IMR-90 (cell line): Measurements from ENCODE around the gene SSR2. TPM values are rescaled to one million over a fixed set of nuclear protein-coding genes. Genes with fewer than 3 reads are reported as not detected.
A peak's percentile ranks its signal among the peaks of the same experiment; 100 is the strongest.

Experiments used
- ATAC-seq: fragments of 200-7000 bp; cut with Tn5 transposase; 2 replicates; pipeline ENCODE4 v1.9.1; 2020; ENCODE audit warnings: low read depth, mild to moderate bottlenecking, moderate library complexity
- BruUV-seq: library from RNA; stranded (reverse); fragments of 400-500 nt; replicated peaks from 2 replicates; lab custom pipeline; 2021; lab: Mats Ljungman, UMichigan
- CTCF ChIA-PET: fragments of 300-600 bp; formaldehyde crosslinking; extraction: SDS; loops from one replicate; lab custom pipeline; 2021; ENCODE audit warnings: antibody characterized with exemption; lab: Yijun Ruan, JAX
- POLR2A ChIA-PET: fragments of 300-600 bp; sonication (Branson Sonifier 250); formaldehyde crosslinking; loops from one replicate; lab custom pipeline; 2022; ENCODE audit warnings: antibody characterized with exemption; ENCODE audit not compliant: unreplicated experiment; lab: Charles Lee
- DNase-seq: peaks from one replicate; pipeline ENCODE4 v3.0.0; 2013
- H2AFZ ChIP-seq: replicated peaks from 2 replicates; pipeline ENCODE3; 2013; ENCODE audit warnings: low read length, mild to moderate bottlenecking; ENCODE audit not compliant: poor library complexity
- H2AK5ac ChIP-seq: 2 replicates; pipeline ENCODE4 v1.6.1; 2013; ENCODE audit warnings: low read depth, low read length, inconsistent platforms
- H2AK9ac ChIP-seq: replicated peaks from 2 replicates; pipeline ENCODE3; 2013; ENCODE audit warnings: mild to moderate bottlenecking, low read depth, low read length, moderate library complexity; ENCODE audit not compliant: poor library complexity
- H2BK120ac ChIP-seq: 2 replicates; pipeline ENCODE4 v1.6.1; 2013; ENCODE audit warnings: low read depth, low read length, inconsistent platforms
- H2BK15ac ChIP-seq: 3 replicates; pipeline ENCODE4 v1.6.1; 2013; ENCODE audit warnings: low read depth, low read length, inconsistent platforms
- H2BK20ac ChIP-seq: 2 replicates; pipeline ENCODE4 v1.6.1; 2013; ENCODE audit warnings: low read depth, mild to moderate bottlenecking, inconsistent platforms, low read length, moderate library complexity
- H2BK5ac ChIP-seq: 2 replicates; pipeline ENCODE4 v1.6.1; 2013; ENCODE audit warnings: mild to moderate bottlenecking, low read depth, low read length, inconsistent platforms; ENCODE audit not compliant: poor library complexity, severe bottlenecking
- H3K14ac ChIP-seq: replicated peaks from 2 replicates; pipeline ENCODE4 v1.6.1; 2013; ENCODE audit warnings: low read depth, low read length, inconsistent platforms
- H3K18ac ChIP-seq: 2 replicates; pipeline ENCODE4 v1.6.1; 2013; ENCODE audit warnings: low read depth, low read length, control low read depth
- H3K23ac ChIP-seq: 2 replicates; pipeline ENCODE4 v1.6.1; 2013; ENCODE audit warnings: low read depth, low read length, inconsistent platforms
- H3K27ac ChIP-seq: 2 replicates; pipeline ENCODE4 v1.5.1; 2013; ENCODE audit warnings: mild to moderate bottlenecking, control low read depth, low read length; ENCODE audit not compliant: insufficient read depth
- H3K27me3 ChIP-seq: 2 replicates; pipeline ENCODE4 v1.6.1; 2013; ENCODE audit warnings: low read length; ENCODE audit not compliant: control insufficient read depth, insufficient read depth
- H3K36me3 ChIP-seq: 2 replicates; pipeline ENCODE4 v1.6.1; 2013; ENCODE audit warnings: low read length, mixed read lengths; ENCODE audit not compliant: control insufficient read depth, insufficient read depth
- H3K4ac ChIP-seq: 2 replicates; pipeline ENCODE4 v1.6.1; 2013; ENCODE audit warnings: low read depth, low read length, inconsistent platforms
- H3K4me1 ChIP-seq: 2 replicates; pipeline ENCODE4 v1.6.1; 2013; ENCODE audit warnings: low read length, mixed read lengths; ENCODE audit not compliant: control insufficient read depth, insufficient read depth
- H3K4me2 ChIP-seq: 2 replicates; pipeline ENCODE4 v1.6.1; 2013; ENCODE audit warnings: low read depth, mild to moderate bottlenecking, control low read depth, low read length, moderate library complexity
- H3K4me3 ChIP-seq: 2 replicates; pipeline ENCODE4 v1.5.1; 2013; ENCODE audit warnings: low read depth, mild to moderate bottlenecking, control low read depth, low read length, moderate library complexity; ENCODE audit not compliant: insufficient read depth
- H3K56ac ChIP-seq: 2 replicates; pipeline ENCODE4 v1.6.1; 2013; ENCODE audit warnings: low read length, inconsistent platforms; ENCODE audit not compliant: insufficient read depth; ENCODE audit errors: extremely low read depth
- H3K79me1 ChIP-seq, 2 experiments: 2 replicates each; pipeline ENCODE4 v1.6.1; 2013; ENCODE audit warnings: low read length in 2 of 2, inconsistent platforms in 1 of 2, low read depth in 1 of 2
- H3K9ac ChIP-seq: 2 replicates; pipeline ENCODE4 v1.6.1; 2013; ENCODE audit warnings: low read depth, low read length, control low read depth
- H3K9me1 ChIP-seq: 2 replicates; pipeline ENCODE4 v1.6.1; 2013; ENCODE audit warnings: low read length, inconsistent platforms; ENCODE audit not compliant: insufficient read depth
- H3K9me3 ChIP-seq: 2 replicates; pipeline ENCODE4 v1.6.1; 2013; ENCODE audit warnings: low read length; ENCODE audit not compliant: control insufficient read depth, insufficient read depth
- H4K20me1 ChIP-seq: 2 replicates; pipeline ENCODE4 v1.6.1; 2013; ENCODE audit warnings: low read length, inconsistent platforms; ENCODE audit not compliant: insufficient read depth
- H4K5ac ChIP-seq: 2 replicates; pipeline ENCODE4 v1.6.1; 2013; ENCODE audit warnings: mild to moderate bottlenecking, low read depth, low read length, control low read depth
- H4K8ac ChIP-seq, 2 experiments: 2 replicates each; pipeline ENCODE4 v1.6.1; 2013; ENCODE audit warnings: low read depth in 2 of 2, low read length in 2 of 2, control low read depth in 1 of 2, inconsistent platforms in 1 of 2
- H4K91ac ChIP-seq: 2 replicates; pipeline ENCODE4 v1.6.1; 2013; ENCODE audit warnings: low read depth, low read length, inconsistent platforms; ENCODE audit not compliant: insufficient read depth
- BHLHE40 ChIP-seq: fragments of 150-350 bp; IDR thresholded peaks from 2 replicates; pipeline ENCODE4 v1.6.1; 2016; ENCODE audit warnings: mild to moderate bottlenecking, low read depth, low read length
- CEBPB ChIP-seq: IDR thresholded peaks from 2 replicates; pipeline ENCODE4 v1.6.1; 2012; ENCODE audit warnings: low read depth, low read length, improper control_type of control experiment
- CHD1 ChIP-seq: IDR thresholded peaks from 2 replicates; pipeline ENCODE4 v1.6.1; 2012; ENCODE audit warnings: low read depth, low read length, improper control_type of control experiment
- ELK1 ChIP-seq: fragments of 150-350 bp; IDR thresholded peaks from 2 replicates; pipeline ENCODE4 v1.6.1; 2016; ENCODE audit warnings: low read depth, mild to moderate bottlenecking, low read length, moderate library complexity, borderline replicate concordance
- FOS ChIP-seq: fragments of 150-350 bp; IDR thresholded peaks from 2 replicates; pipeline ENCODE4 v1.6.1; 2016; ENCODE audit warnings: low read depth, low read length
- MAZ ChIP-seq: IDR thresholded peaks from 2 replicates; pipeline ENCODE4 v1.6.1; 2012; ENCODE audit warnings: low read depth, mild to moderate bottlenecking, low read length, improper control_type of control experiment, moderate library complexity, borderline replicate concordance
- MXI1 ChIP-seq: IDR thresholded peaks from 2 replicates; pipeline ENCODE4 v1.6.1; 2012; ENCODE audit warnings: low read depth, mild to moderate bottlenecking, low read length, moderate library complexity, borderline replicate concordance
- NFE2L2 ChIP-seq: fragments of 150-350 bp; IDR thresholded peaks from 2 replicates; pipeline ENCODE4 v1.6.1; 2016; ENCODE audit warnings: low read depth, mild to moderate bottlenecking, low read length
- POLR2A ChIP-seq: IDR thresholded peaks from 2 replicates; pipeline ENCODE4 v1.6.1; 2012; ENCODE audit warnings: mild to moderate bottlenecking, low read depth, low read length
- RFX5 ChIP-seq: IDR thresholded peaks from 2 replicates; pipeline ENCODE4 v1.8.0; 2012; ENCODE audit warnings: low read depth, mild to moderate bottlenecking, low read length, moderate library complexity
- WGBS, 2 experiments: methylation state at CpG; one replicate each; pipeline versions ENCODE4 v1.1.5 to v1.1.7; 2013; ENCODE audit warnings: missing lambda C conversion rate in 2 of 2; ENCODE audit not compliant: insufficient read length in 1 of 2; ENCODE audit errors: extremely low coverage in 2 of 2; 5-methylcytosine and 5-hydroxymethylcytosine counted together
- dilution Hi-C: fragments of 300-500 bp; cut with HindIII; formaldehyde crosslinking; loops from one replicate; pipeline ENCODE4 v1.14.3; 2018; ENCODE audit warnings: low sequenced_read_pairs; ENCODE audit not compliant: unreplicated experiment
- in situ Hi-C: fragments of 300-500 bp; cut with MboI; formaldehyde crosslinking; loops from 3 replicates; pipeline ENCODE4 v1.14.3; 2019; ENCODE audit warnings: low sequenced_read_pairs, inconsistent platforms, mixed read lengths
- intact Hi-C: fragments of 100-400 bp; cut with micrococcal nuclease; formaldehyde crosslinking; loops from 2 replicates; pipeline ENCODE4 v1.10.0; 2022
- polyA plus RNA-seq, 3 experiments: library from polyadenylated mRNA; depleted of rRNA; stranded (reverse); fragments of >200 nt; gene quantifications; 2 replicates each; pipeline ENCODE4 v1.2.3, GENCODE V29; 2012; ENCODE audit warnings: low replicate concordance in 1 of 3
- total RNA-seq: library from RNA; depleted of rRNA; stranded (reverse); fragments of >200 nt; gene quantifications from 2 replicates; pipeline ENCODE4 v1.2.3, GENCODE V29; 2012
- TF ChIP-seq, protein P1 (sequence below): fragments of 150-350 bp; IDR thresholded peaks from 2 replicates; pipeline ENCODE4 v1.6.1; 2017; ENCODE audit warnings: mild to moderate bottlenecking, antibody characterized with exemption, low read length, low read depth
- TF ChIP-seq, protein P2 (sequence below): conservative IDR thresholded peaks from 2 replicates; pipeline ENCODE4 v1.5.1; 2012; ENCODE audit warnings: mild to moderate bottlenecking, low read depth, low read length, improper control_type of control experiment

Gene SSR2
- total and polyA plus RNA-seq, 2 of the 4 experiments (the other 2 are of a cell fraction), result 553 to 1,264 TPM

- no peak for DNase-seq
- Histone ChIP-seq H3K4me1 (peaks cover 5% of the 10 kb centered on the region), H3K9me1 (peaks cover 2% of the 10 kb centered on the region; the same call in 1 of the 2 replicates), H2BK20ac (no peak overlapping the region), H4K20me1 (no peaks in the 10 kb centered on the region), H3K4ac (no peak overlapping the region), H4K5ac (no peak overlapping the region), H3K9me3 (no peaks in the 10 kb centered on the region), H3K27me3 (no peaks in the 10 kb centered on the region), H3K4me2 (no peak overlapping the region), H2BK5ac (no peak overlapping the region), H3K36me3 (no peaks in the 10 kb centered on the region), H3K79me1 (no peaks in the 10 kb centered on the region), H2AK9ac (peak overlapping the region; percentile 29), H4K91ac (no peak overlapping the region), H3K56ac (no peak overlapping the region), H3K18ac (no peak overlapping the region), H3K4me3 (no peak overlapping the region), H3K27ac (no peak overlapping the region), H2BK15ac (no peak overlapping the region), H3K23ac (no peak overlapping the region), H4K8ac (no peak overlapping the region), H2BK120ac (no peak overlapping the region), H2AK5ac (no peak overlapping the region), H3K14ac (no peak overlapping the region), H3K9ac (no peak overlapping the region), H2AFZ (peak overlapping the region; percentile 65)
- WGBS, 2 experiments, result 65% methylated on average over 10 of the region's 16 CpGs; no CpG with 5 or more reads in 1 of the 2 experiments
- no peak for TF ChIP-seq FOS
- no peak for TF ChIP-seq CHD1
- no peak for TF ChIP-seq ELK1
- no peak for TF ChIP-seq CEBPB
- no peak for TF ChIP-seq POLR2A
- TF ChIP-seq RFX5, result no peak
- TF ChIP-seq, protein P1, sequence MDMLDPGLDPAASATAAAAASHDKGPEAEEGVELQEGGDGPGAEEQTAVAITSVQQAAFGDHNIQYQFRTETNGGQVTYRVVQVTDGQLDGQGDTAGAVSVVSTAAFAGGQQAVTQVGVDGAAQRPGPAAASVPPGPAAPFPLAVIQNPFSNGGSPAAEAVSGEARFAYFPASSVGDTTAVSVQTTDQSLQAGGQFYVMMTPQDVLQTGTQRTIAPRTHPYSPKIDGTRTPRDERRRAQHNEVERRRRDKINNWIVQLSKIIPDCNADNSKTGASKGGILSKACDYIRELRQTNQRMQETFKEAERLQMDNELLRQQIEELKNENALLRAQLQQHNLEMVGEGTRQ, result no peak
- TF ChIP-seq MXI1, result no peak
- no peak for TF ChIP-seq MAZ
- TF ChIP-seq, protein P2, sequence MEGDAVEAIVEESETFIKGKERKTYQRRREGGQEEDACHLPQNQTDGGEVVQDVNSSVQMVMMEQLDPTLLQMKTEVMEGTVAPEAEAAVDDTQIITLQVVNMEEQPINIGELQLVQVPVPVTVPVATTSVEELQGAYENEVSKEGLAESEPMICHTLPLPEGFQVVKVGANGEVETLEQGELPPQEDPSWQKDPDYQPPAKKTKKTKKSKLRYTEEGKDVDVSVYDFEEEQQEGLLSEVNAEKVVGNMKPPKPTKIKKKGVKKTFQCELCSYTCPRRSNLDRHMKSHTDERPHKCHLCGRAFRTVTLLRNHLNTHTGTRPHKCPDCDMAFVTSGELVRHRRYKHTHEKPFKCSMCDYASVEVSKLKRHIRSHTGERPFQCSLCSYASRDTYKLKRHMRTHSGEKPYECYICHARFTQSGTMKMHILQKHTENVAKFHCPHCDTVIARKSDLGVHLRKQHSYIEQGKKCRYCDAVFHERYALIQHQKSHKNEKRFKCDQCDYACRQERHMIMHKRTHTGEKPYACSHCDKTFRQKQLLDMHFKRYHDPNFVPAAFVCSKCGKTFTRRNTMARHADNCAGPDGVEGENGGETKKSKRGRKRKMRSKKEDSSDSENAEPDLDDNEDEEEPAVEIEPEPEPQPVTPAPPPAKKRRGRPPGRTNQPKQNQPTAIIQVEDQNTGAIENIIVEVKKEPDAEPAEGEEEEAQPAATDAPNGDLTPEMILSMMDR, result no peak
- no peak for TF ChIP-seq BHLHE40
- no peak for TF ChIP-seq NFE2L2
- BruUV-seq, result no TSS peak
- intact Hi-C loops, result loop anchor here (1.0 kb wide), 2 partner anchors 40 to 128 kb away; no protein-coding TSS in a partner anchor
- ChIA-PET POLR2A (no interaction called here), CTCF (interaction anchor here (0.6 to 1.3 kb wide), 7 partner anchors 10 to 138 kb away, joined by 3 to 7 read pairs (median 5); no protein-coding TSS in a partner anchor)
- in situ Hi-C loops, result loop anchor here (5.0 kb wide), 1 partner anchor 129 kb away; no protein-coding TSS in a partner anchor
- dilution Hi-C loops, result no loop called here
- no peak for ATAC-seq
Measured at GRCh38 chr1:156065871-156066270, 45.1 kb upstream of the SSR2 start.
